ENCODE data around the gene SYVN1. TPM values are rescaled to one million over a fixed set of nuclear protein-coding genes. Genes with fewer than 3 reads are reported as not detected.
"Not testable (repeated sequence)": the region's sequence is repeated elsewhere in the genome, so short reads cannot be mapped to it uniquely, and the experiment has no call there.

SYVN1 gene
- total RNA-seq, 1 donor from 2014 or later: 7.7 TPM

DNA sequence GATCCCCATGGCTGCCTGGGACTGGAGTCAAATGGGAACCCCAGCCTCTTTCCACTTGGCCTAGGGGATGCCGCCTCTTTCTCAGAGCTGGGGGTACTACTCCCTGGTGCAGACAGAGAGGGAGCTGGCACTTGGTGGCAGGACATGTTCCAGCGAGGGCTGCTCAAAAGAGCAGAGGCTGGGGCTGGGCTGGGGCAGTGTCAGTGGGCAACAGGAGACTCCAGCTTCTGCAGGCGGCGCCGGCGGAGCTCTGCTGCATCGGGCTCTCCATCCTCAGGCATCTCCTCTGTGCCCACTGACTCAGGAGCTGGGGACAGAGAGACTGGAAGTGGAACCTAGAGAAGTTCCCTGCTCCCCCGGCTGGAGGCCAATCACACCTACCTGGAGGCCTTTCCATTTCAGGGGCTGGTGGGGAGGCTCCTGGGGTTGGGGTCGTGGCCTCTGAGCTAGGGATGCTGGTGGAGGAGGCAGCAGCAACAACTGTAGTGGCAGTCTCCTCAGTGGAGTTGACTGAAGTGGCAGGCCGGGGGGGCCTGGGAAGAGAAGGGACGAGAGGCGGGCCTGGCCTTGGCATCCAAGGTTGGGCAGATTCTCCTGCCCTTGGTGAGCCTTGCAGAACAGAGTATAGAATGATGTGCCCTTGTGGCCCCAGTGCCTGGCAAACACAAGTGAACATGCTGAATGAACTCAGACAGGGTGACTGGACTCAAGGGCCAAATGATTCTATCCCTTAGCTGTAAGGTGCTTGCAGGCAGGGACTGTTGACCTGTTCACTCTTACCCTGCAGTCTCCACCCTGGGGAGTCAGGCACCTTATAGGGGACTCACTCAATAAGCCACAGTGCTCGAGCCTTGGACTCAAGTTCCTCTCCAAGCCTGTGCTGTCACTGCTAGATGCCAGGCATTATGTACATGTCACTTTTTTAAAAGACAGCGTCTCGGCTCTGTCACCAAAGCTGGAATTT is 5.9 kb downstream of the SYVN1 start:
- FAIRE-seq: no peak
- peak in 1 of 2 donors; percentile 2 for DNase-seq (ENCODE audit: low spot score in 2 of 2)

DNA sequence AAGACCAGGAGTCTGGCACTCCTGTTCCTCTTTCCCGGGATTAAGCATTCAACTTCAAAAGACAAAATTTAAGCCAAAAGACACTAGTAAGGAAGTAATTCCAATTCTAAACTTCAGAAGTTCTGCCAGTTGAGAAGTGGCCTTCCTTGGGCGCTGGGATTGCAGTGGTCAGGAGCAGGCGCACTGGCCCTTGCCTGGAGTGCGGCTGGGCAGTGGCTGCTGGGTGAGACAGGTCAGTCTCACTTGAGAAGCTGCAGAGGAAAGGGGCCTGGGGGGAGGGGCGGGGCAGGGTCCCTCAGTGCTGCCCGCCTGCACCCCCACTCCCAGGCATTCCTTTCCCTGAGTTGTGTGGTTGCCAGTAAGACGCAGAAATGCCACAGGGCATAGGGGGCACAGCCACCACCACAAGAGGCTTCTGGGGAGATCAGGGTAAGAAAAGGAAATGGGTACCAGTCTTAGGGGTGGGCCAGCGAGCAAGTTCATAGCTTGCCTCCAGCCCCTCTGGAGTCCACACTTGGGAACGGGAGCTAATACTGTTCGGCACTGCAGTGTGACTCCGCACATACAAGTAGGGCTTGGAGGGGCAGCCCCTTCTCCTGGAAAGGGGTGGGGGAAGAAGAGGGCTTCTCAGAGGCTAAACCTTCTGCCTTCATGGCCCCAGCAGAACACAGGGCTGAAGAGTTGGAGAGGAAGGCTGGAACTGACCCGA is 6.7 kb downstream of the SYVN1 start:
- DNase-seq (ENCODE audit: low spot score in 2 of 2) (no peak), FAIRE-seq (no peak)

DNA sequence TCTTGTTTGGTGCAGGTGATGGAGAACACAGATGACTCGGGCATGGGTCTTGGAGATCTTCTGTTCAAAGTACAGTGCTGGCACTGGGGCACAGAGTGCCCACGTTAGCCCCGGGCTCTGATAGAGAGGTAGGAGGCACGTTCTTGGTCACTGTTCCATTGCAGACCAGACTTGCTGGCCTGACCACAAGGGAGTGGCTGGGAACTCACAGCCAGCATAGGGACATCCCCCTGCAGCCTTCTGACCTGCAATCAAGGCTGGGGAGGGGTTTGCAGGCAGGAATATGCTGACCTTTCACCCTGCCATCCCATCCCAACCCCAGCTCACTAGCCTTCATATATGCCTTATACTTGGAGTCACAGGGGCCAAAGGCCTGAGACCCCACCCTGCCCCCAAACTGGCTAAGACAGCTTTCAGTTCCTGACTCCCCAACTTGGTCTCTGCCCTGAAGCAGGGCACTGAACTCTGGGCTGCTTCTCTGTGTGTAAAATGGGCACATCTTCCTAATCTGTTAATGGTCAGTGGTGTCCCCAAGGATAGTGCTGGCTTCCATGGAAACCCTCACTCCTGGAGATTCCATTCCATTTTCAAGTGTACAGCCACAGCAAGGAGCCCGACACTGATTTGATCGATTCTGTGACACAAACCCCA is 7.6 kb downstream of the SYVN1 start:
- FAIRE-seq (no peak), DNase-seq (ENCODE audit: low spot score in 2 of 2) (no peak)

DNA sequence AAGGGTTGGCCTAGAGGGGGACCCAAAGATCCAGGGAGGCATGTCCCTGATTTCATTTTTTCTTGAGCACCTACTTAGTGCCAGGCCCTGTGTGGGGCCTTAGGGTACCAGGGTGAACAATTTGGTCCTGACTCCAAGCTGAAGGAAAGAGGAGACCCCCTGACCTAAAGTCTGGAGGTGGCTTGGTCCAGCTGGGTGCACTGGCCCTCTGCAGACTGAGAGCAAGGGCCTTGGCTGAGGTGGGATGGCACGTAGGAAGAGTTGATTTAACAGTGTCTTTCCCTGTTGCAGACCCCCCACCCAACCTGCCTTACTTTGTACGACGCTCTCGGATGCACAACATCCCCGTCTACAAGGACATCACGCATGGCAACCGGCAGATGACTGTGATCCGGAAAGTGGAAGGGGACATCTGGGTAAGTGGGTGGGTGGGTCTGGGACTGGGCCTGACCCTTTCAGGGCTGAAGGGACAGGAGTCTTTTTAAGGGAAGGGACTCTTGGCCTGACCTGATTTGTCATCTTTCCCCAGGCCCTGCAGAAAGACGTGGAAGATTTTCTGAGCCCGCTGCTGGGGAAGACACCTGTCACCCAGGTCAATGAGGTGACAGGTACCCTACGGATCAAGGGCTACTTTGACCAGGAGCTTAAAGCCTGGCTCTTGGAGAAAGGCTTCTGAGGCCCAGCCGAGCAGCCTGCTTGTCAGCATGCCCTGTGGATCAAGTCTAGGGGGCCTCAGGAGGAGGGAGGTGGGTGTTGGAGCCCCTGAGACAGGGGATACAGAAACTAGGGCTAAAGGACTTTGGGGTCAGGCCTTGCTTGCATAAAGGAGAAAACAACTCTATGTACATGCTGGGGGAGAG is 8.9 kb downstream of the SYVN1 start:
- no peak for DNase-seq (ENCODE audit: low spot score in 2 of 2)
- FAIRE-seq: no peak

DNA sequence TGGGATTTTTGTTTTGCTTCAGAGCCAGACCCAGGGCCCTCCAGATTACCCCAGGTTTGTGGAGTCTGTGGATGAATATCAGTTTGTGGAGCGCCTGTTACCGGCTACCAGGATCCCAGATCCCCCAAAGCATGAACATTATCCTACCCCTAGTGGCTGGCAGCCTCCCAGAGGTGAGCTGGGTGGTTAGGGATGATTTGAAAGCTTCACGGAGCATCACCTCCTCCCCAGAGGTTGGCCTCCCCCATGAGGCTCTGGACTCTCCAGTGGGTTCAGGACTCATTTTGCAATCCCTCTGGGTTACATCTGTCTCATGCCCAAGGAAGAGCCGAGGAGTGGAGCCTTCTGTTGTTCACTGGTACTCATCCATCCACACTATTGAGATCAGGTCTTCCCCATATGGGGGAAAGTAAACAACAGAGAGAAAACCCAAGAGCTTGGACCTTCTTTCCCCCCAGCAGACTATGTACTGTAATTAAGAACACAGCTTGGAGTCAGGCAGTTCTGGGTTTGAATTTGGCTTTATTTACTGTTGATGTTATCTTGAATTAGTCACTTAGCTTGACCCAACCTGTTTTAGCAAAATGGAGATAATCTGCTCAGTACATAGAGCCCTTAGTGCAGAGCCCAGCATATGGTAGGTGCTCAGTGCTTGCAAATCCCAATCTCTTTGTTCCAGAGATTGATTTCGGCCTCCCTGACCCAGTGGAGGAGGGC is 9.7 kb downstream of the SYVN1 start:
- FAIRE-seq (no peak), DNase-seq (ENCODE audit: low spot score in 2 of 2) (no peak)

DNA sequence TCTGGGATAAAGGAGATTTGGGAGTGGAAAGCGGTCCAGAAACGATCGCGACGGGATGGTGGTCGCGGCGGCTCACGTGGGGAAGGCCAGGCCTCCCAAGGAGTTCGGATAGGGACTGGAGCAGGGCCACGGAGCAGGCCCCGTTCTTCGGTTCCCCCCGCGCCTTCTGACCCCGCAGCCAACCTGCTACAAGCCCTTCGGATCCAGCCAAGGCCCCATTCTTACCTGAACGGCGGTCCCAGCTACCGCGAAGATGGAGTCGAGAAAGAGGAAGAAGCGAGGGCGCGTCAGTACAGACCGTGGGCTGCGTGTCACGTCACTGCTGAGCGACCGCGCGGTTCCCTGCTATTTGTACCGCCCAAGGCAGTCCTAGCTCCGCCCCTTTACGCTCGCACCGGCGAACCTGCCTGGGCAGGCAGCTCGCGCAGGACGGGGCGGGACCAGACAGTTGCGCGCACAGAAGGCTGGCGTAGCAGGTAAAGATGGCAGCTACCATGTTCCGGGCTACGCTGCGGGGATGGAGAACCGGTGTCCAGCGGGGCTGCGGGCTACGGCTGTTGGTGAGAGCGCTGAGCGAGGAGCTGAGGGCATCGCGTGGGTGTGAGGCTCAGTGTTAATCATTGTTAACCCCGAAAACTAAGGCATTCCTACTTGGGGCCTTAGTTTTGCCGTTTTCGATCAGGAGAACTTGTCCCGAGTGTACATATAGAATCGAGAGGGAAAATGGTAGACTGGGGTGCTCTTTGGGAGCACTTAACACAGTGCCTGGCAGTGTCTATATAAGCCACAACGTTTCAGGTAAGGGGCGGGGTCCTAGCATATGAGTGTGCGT is 12.2 kb downstream of the SYVN1 start, which contains the start of the genes FAU and MRPL49:
TSS of gene FAU (minus strand) at position 270 of the 832 bp plus-strand sequence. CDS start 321 bp downstream, outside the sequence.
TSS of gene MRPL49 (plus strand) at position 457 of the 832 bp plus-strand sequence. CDS start at position 483, 26 bp downstream.
- peak; percentile 85 to 95 for DNase-seq (ENCODE audit: low spot score in 2 of 2)
- no peak for FAIRE-seq

DNA sequence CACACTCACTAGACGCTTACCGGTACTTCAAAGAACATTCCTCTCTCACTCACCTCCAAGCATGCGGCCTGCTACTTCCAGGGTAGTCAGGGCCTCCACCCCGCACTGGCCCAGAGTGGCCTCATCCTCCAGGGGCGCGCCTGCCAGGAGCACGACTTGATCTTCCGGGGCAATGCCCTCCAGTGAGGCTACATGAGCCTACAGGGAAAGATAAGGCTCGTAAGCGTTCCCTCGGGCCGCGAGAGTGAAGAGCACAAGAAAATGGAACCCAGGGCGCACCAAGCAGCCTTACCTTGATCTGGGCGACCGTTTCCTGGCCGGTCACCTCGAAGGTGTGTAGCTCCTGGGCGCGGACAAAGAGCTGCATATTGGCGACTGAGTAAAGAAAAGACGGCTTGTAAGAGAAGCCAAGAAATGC is 12.9 kb downstream of the SYVN1 start:
- FAIRE-seq: no peak
- no peak for DNase-seq (ENCODE audit: low spot score in 2 of 2)

DNA sequence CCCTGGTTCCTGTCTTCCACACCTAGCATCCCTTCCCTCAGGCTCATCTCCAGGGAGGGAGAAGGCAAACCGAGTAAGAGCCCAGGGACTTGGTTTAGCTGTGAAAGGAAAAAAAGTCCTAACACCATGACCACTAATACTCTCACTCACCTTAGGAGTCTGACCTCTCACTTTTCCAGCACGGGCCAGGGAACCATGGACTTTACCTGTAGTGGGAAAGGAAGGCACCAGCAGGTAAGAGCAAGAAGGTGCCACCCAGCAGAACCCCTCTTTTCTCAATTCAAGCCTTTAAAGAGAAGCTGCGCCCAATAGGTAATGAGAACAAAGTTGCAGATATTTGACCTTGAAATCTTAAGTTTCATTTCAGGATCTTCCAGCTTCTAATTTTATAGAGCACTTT is 13.5 kb downstream of the SYVN1 start:
- FAIRE-seq (no peak), DNase-seq (ENCODE audit: low spot score in 2 of 2) (no peak)

DNA sequence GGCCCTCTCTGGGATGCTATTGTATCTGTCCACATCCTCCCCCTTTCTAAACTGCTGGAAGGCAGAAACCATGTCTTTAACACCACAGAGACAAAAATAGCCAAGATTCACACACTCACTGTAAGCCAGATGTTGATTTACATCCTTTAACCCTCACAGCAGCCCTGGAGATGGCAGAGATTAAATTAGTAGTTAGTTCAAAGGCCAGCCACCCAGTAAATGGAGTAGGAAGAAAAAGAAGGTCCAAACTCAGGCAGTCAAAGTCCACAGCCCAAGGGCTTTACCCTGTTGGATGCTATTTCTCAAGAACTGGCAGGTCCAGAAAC is 14.7 kb downstream of the SYVN1 start:
- DNase-seq (ENCODE audit: low spot score in 2 of 2) (no peak), FAIRE-seq (no peak)

DNA sequence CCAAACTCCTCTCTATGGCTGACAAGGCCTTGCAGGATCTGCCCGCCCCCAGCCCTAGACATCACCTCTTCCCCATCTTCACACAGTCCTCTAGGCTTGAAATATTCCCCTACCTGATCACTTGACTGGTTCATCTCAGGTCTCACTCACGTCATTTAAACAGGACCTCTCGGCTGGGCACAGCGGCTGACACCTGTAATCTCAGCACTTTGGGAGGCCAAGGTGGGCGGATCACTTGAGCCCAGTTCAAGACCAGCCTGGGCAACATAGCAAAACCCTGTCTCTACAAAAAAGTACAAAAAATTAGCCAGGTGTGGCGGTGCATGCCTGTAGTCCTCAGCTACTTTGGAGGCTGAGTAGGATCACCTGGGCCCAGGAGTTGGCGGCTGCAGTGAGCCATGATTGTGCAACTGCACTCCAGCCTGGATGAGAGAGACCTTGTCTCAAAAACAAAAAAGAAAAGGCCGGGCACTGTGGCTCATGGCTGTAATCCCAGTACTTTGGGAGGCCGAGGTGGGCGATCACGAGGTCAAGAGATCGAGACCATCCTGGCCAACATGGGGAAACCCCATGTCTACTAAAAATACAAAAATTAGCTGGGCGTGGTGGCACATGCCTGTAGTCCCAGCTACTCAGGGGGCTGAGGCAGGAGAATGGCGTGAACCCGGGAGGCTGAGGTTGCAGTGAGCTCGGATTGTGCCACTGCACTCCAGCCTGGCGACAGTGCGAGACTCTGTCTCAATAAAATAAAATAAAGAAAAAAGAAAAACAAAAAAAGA is 15.2 kb downstream of the SYVN1 start:
- FAIRE-seq; DNase-seq (ENCODE audit: low spot score in 2 of 2): not testable (repeated sequence)

DNA sequence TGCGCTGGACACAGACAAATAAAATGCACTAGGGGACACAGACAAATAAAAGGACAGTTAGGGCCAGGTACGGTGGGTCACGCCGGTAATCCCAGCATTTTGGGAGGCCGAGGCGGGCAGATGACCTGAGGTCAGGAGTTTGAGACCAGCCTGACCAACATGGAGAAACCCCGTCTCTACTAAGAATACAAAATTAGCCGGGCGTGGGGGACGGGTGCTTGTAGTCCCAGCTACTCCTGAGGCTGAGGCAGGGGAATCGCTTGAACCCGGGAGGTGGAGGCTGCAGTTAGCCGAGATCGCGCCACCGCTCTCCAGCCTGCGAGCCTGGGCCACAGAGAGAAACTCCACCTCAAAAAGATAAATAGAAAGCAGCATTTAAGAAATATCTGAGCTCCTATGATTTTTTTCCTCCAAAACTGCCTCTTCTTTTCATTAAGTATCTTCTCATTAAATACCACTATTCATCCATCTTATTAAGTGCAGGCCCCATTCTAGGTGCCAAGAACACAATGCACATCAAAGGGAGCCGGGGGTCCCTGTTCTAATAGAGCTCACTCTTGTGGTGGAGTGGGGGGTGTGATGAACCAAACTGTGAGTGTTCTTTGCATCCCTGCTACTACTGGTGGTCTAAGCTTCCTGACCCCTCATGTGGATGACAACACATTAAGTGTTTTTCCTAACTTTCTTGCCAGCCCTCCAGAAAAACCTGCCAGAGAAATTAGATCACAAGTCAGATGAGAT is 16.1 kb downstream of the SYVN1 start:
- no peak for FAIRE-seq
- no peak for DNase-seq (ENCODE audit: low spot score in 2 of 2)

DNA sequence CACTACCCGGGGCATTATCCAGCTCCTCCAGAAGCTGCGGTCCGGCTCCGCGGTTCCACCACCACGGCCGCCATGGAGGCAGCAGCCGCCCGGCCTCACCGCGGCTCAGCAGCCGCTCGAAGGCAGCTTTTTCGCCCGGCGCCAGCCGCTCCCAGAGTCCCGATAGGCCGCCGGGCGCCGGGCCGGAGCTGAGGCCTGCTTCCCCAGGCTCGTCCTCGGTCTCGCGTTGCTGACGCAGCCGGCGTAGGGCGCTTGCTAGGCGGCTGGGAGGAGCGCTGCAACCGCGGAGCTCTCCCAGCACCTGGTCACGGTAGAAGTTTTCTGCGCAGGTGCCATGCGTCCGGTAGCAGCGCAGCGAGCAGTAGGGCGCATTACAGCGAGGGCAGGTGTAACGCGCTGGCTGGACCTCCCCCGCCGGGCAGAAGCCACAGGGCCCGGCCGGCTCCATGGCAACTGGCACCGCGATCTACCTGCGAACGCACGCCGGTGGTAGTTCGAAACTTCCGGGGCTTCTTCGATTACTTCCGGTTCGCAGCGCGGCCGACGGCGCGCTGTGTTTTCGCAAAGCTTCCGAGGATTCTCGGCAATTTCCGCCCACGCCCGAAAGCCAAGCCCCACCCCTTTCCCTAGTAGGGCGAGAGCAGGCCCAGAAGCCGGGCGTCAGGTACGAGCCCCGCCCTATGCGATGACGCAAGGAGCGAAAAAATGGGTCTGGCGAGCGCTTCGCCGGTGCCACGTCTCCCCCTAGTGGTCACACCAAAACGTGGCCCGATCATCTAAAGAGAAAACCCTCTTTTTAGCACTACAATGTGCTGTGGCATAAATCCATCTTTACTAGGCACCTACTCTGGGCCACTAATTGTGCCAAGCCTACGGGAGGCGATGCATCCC is 16.9 kb downstream of the SYVN1 start, which contains the start of gene ZNHIT2:
TSS of gene ZNHIT2 (minus strand) at position 496 of the 891 bp plus-strand sequence. CDS start at position 448, 48 bp downstream.
- DNase-seq (ENCODE audit: low spot score in 2 of 2) (peak; percentile 95 to 98), FAIRE-seq (peak; percentile 80)

DNA sequence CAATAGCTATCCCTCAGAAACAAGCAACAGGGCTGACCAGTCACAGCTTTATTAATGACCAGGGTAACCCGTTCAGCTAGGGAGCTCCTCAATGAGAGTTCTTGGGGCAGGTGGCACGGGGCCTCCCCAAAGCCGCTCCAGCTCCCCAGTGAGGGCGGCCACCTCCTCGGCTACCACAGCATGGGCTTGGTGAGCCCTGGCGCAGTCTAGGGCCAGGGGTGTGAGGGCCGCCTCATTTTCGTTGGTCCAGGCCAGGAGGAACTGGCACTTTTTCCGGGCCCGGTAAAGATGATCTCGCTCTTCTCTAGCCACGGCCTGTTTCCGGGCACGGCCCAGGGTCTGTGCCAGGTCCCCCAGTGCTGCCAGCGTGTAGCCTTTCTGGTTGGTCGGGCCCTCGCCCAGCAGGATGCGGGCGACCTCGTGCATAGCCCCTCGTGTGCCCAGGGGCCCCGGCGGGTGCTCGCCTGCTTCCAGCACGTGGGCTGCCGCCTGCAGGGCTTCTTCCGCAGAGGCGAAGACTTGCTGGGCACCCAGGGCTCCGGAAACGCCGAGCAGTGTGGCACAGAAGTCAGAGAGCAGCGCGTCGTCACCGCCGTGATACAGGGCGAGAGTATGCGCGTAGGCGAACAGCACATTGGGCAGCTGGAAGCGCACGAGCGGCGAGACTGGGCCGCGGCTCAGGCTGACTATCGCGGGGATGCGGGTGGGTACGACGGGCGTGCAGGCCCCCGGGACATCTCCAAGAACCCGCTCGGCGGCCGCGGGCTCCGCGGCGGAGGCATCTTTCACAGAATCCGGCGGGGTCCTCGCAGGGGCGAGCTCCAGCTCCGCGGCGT is 17.7 kb downstream of the SYVN1 start:
- DNase-seq (ENCODE audit: low spot score in 2 of 2) (no peak), FAIRE-seq (no peak)

DNA sequence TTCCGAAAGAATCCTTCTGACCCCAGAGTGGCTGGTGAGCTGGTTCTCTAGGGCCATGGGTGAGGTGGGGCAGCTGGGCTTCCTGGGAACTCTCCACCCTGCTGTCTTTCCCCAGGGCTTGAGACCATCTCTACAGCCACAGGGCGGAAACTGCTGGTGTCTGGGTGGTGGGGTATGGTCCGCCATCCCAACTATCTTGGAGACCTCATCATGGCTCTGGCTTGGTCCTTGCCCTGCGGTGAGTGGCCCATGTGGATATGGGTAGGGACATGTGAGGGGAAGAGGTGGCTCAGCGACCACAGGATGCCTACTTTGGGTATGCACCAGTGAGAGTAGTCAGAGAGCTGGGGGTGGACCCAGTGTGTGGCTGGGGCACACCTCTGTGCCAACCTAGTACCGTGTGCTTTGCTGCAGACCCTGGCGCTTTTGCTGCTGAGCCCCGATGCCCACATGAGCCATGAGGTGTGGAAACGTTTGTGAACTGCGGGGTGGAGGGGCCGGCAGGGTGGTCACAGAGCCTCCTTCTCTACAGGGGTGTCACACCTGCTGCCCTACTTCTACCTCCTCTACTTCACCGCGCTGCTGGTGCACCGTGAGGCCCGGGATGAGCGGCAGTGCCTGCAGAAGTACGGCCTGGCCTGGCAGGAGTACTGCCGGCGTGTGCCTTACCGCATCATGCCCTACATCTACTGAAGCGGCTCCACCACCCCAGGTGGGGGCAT is 18.8 kb downstream of the SYVN1 start:
- FAIRE-seq: no peak
- DNase-seq (ENCODE audit: low spot score in 2 of 2): no peak
